Dendritic cell treated with granulocyte-macrophage colony-stimulating factor and Interleukin-4, amounts not matched to agents 40 ng/mL and 50 ng/mL, for 4 days (primary cell): ENCODE results near the gene PDE9A.

ENCODE experiments used
- H3K27ac Mint-ChIP-seq: one replicate; pipeline ENCODE4 v1.8.0; 2022; ENCODE audit warnings: mild to moderate bottlenecking, mixed read lengths
- H3K27me3 Mint-ChIP-seq: one replicate; pipeline ENCODE4 v1.8.0; 2022; ENCODE audit warnings: mild to moderate bottlenecking, mixed read lengths
- H3K36me3 Mint-ChIP-seq: one replicate; pipeline ENCODE4 v1.8.0; 2022; ENCODE audit warnings: low read depth, mixed read lengths
- H3K4me1 Mint-ChIP-seq: one replicate; pipeline ENCODE4 v1.8.0; 2022; ENCODE audit warnings: low read depth, mixed read lengths
- H3K4me3 Mint-ChIP-seq: one replicate; pipeline ENCODE4 v1.8.0; 2022; ENCODE audit warnings: mild to moderate bottlenecking, moderate library complexity, mixed read lengths
- H3K9me3 Mint-ChIP-seq: one replicate; pipeline ENCODE4 v1.8.0; 2022; ENCODE audit warnings: mixed read lengths
- intact Hi-C: fragments of 100-400 bp; cut with micrococcal nuclease; formaldehyde crosslinking; loops from one replicate; pipeline ENCODE4 v1.15.0; 2022

The PDE9A gene

DNA sequence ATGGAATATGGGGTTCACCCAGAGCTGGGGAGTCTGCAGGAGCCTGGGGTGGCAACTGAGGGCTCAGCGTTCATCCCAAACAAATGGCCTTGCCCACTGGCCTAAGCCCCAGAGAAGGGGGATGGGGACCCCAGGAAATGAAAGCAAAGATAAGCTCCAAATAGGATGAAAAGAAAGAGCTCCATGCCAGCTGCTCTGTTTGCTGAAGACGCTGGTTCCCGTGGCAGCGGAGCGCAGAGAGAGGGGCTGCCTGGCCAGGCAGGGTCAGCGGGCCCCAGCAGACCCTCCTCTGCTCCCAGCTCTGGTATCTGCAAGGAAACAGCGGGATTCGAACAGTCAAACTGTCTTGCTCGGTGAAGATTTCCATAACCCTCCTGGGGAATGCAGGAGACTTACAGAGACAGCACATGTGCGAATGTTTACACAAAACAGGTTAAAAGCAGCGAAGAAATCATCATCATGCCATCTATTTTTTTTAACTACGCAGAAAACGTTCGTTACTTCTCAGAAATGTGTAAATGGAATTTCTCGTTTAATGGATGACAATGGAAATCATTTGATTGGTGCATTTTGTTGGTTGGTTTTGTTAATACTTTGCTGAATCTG, 94.4 kb downstream of the PDE9A start:
- Mint-ChIP-seq H3K9me3 (no peaks in the 10 kb centered on the region), H3K27ac (peak overlapping the region; percentile 78), H3K27me3 (no peaks in the 10 kb centered on the region), H3K36me3 (no peaks in the 10 kb centered on the region), H3K4me3 (no peak overlapping the region), H3K4me1 (peaks cover 23% of the 10 kb centered on the region)
- intact Hi-C loops = no loop called here

DNA sequence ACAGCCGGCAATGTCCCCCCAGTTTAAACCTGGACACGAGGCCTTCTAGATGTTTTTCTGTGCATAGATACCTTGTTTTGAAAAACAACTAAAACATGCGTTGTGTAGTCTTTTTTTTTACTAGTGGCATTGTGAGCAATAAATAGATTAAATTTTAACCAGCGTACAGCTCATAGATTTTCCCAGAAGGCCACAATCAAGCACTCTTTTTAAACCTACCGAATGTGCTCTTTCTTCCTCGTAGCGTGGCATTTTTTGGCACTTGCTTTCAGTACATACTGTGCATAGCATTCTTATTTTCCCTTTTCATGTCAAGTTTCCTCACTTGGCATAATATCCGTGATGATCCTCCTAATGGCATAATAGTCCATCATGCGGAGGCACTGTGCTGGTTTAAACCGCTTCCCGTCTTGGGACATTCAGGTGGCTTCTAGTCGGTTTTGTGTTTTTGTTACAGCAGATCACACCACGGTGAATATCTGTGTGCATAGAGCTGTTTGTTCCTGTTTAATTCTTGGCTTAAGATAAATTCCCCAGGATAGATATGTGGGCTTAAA, 95.3 kb downstream of the PDE9A start:
- Mint-ChIP-seq H3K27me3 (no peaks in the 10 kb centered on the region), H3K27ac (no peak overlapping the region), H3K9me3 (no peaks in the 10 kb centered on the region), H3K36me3 (no peaks in the 10 kb centered on the region), H3K4me1 (peaks cover 23% of the 10 kb centered on the region), H3K4me3 (no peak overlapping the region)
- intact Hi-C loops = no loop called here

DNA sequence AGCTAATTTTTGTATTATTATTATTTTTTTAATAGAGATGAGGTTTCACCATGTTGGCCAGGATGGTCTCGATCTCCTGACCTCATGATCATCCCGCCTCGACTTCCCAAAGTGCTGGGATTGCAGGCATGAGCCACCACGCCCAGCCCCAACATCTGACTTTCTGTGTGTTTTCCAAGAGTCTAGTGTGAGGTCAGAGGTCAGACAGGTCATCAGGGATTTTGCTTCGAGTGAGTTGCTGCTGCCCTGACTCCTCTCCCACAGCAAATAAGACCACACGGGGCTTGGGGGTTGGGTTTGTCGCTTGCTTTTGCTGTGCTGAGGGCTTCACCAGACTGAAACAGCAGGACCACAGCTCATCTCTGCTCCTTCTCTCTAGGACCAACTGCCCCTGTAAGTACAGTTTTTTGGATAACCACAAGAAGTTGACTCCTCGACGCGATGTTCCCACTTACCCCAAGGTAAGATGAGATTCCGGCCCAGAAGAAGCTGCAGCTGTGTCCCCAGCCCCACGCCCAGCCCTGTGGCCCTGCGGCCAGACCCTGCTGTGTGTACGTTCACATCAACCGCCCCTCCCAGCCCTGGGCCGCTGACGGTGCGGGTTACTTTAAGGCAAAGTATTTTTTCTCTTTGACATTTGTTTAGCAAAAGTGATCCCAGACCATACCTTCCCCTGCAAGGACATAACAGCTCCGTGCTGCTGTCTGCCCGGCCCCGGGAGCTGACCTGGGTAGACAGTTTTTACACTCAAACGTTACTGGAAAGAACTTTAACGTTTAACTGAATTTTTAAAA, 97.5 kb downstream of the PDE9A start:
- H3K4me3 Mint-ChIP-seq = no peak overlapping the region
- H3K36me3 Mint-ChIP-seq = no peaks in the 10 kb centered on the region
- no peak overlapping the region for H3K27ac Mint-ChIP-seq
- H3K9me3 Mint-ChIP-seq = no peaks in the 10 kb centered on the region
- H3K27me3 Mint-ChIP-seq = no peaks in the 10 kb centered on the region
- intact Hi-C loops = no loop called here
- peaks cover 18% of the 10 kb centered on the region for H3K4me1 Mint-ChIP-seq

DNA sequence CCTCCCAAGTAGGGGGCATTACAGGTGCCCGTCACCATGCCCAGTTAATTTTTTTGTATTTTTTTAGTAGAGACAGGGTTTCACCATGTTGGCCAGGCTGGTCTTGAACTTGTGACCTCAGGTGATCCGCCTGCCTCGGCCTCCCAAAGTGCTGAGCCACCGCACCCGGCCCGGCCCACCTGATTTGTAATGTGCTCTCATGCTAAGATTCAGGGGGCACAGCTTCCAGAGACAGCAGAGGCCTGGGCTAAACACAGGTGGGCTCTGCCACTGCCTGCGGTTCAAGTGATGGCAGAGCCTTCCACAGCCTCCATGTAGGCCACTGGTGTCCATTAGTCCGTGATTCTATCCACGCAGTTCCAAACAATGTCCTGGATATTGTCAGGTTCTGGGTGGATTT, 98.4 kb downstream of the PDE9A start:
- Mint-ChIP-seq H3K27me3 (no peaks in the 10 kb centered on the region), H3K4me1 (peaks cover 9% of the 10 kb centered on the region), H3K4me3 (no peak overlapping the region), H3K27ac (no peak overlapping the region), H3K9me3 (no peaks in the 10 kb centered on the region), H3K36me3 (no peaks in the 10 kb centered on the region)
- intact Hi-C loops = no loop called here

DNA sequence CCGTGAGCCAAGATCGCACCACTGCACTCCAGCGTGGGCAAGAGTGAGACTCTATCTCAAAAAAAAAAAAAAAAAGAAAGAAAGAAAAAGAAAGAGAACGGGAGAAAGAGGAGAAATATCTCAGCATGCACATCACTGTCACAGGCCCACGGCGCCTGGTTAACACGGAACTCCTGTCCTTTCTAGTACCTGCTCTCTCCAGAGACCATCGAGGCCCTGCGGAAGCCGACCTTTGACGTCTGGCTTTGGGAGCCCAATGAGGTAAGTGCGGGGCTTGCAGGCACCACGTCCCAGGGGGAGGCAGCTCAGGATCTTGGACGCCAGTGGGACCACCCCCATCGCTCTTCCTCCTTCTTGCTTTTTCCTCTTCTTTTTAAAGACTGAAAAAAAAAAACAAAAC, 100.4 kb downstream of the PDE9A start:
- intact Hi-C loops = no loop called here
- Mint-ChIP-seq H3K27ac (no peak overlapping the region), H3K4me3 (no peak overlapping the region), H3K4me1 (no peaks in the 10 kb centered on the region), H3K9me3 (no peaks in the 10 kb centered on the region), H3K27me3 (no peaks in the 10 kb centered on the region), H3K36me3 (no peaks in the 10 kb centered on the region)

DNA sequence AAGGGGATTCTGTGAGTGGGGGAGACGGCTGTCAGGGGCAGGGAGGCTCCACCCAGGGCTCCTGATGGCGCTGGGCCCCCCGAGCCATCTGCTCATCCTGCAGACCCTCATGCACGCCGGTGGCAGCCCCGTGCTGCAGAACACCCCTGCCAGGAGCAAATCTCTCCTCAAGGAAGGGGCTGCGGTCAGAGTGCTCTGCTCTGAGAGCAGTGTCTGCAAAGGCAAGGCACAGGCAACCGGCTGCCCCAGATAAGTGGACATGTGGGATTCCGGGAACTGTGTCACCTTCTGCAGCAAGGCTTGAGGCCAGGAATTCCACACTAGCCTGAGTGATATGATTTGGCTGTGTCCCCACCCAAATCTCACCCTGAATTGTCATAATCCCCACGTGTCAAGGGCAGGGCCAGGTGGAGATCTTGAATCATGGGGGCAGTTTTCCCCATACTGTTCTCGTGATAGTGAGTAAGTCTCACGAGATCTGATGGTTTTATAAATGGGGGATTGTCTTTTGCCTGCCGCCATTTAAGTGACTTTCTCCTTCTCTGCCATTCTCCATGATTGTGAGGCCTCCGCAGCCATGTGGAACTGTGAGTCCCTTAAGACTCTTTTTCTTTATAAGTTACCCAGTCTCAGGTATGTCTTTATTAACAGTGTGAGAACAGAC, 101.0 kb downstream of the PDE9A start:
- Mint-ChIP-seq H3K27me3 (peaks cover 1% of the 10 kb centered on the region), H3K27ac (no peak overlapping the region), H3K4me3 (no peak overlapping the region), H3K36me3 (no peaks in the 10 kb centered on the region), H3K9me3 (no peaks in the 10 kb centered on the region), H3K4me1 (no peaks in the 10 kb centered on the region)
- intact Hi-C loops = no loop called here

DNA sequence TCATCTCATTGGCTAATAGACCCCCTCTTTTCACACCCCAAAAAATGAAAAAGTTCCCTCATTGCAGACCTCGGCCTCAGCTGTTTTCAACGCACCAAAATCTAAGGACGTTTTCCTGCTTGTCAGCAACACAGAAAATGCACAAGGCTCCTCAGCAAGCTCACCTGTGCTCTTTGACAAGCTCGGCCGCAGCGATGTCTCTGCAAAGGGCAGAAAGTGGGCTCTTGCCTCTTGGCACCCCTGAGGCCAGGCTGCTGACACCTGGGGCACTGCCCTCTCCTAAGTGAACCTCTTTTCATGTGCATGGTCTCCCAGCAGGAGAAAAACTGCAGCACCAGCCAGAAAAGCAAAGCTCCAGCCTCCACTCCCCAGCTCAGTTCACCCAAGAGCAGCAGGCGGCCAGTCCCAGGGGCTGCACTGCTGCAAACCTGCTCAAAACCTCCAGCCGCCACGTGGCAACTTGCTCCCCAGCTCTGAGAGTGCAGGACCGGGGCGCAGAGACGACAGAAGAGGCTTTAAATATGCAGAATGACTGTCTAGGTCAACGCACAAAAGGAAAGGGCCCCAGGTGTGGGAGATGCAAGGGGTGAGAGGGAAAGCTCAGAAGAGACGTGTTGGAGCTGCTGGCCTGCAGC, 101.7 kb downstream of the PDE9A start:
- Mint-ChIP-seq H3K36me3 (no peaks in the 10 kb centered on the region), H3K9me3 (no peaks in the 10 kb centered on the region), H3K27ac (no peak overlapping the region), H3K4me3 (no peak overlapping the region), H3K27me3 (peaks cover 1% of the 10 kb centered on the region), H3K4me1 (no peaks in the 10 kb centered on the region)
- intact Hi-C loops = no loop called here

DNA sequence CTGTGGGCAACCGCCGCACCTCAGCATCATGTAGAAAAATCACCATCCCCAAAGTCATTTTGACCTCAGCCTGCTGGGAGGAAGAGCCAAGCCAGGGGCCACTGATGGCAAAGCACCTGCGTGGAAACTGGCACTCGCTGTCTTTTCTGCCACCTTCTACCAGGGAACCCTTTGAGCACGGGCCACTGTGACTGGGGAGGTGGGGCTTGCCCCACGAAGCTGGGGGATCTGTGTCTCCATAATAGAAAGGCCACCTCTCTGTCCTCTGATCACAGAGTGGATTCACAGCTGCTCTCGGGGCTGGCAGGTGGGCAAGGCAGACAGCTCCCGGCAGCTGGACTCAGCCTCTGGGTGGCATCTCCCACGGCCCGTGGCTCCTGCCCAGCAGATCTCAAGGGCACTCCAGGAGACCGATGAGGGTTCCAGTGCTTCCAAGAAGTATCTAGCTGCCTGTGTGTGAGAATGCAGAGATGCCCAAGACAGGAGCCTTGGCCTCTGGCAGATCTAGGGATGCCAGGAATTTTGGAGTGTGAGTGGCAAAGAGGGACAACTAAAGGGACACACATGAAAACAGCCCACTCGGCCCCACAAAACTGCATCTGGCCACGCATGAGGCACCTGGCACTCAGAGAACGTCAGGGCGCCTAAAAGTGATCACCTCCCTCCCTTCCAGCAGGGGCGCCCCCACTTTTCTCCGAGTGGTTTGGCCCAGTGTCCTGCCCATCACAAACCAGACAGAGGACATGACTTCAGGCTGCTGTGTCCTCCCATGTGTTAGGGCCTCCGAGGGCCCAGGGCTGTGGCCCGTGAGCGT, 102.6 kb downstream of the PDE9A start:
- no peak overlapping the region for H3K4me3 Mint-ChIP-seq
- no peaks in the 10 kb centered on the region for H3K9me3 Mint-ChIP-seq
- H3K27me3 Mint-ChIP-seq = peaks cover 1% of the 10 kb centered on the region
- intact Hi-C loops = no loop called here
- H3K27ac Mint-ChIP-seq = no peak overlapping the region
- no peaks in the 10 kb centered on the region for H3K4me1 Mint-ChIP-seq
- H3K36me3 Mint-ChIP-seq = no peaks in the 10 kb centered on the region

DNA sequence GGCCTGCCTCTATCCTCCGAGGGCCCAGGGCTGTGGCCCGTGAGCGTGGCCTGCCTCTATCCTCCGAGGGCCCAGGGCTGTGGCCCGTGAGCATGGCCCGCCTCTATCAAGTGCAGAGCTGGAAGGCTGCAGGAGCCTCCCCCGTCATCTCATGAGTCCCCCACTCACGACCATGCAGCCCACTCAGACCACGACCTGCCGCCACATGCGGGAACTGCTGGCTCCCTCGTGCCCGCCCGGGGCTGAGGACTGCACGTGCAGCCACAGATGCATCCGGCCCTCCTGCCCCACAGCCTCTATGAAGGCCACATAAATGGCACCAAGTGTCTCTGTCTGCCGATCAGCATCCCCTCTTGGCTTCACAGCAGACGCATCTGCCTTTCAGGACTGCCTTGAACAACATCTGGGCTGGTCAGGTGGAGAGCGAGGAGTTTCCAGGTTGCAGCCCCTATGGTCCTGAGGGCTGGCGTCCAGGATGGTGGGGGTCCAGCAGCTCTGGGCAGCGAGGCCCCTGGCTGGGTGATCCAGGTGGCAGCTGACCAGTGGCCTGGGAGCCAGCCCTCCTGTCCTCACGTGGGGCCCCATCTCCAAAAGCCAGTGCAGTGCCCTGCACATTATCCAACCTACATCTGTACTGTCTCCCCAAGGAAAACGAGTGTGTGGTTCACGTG, 103.3 kb downstream of the PDE9A start:
- no peaks in the 10 kb centered on the region for H3K36me3 Mint-ChIP-seq
- H3K27me3 Mint-ChIP-seq = peaks cover 1% of the 10 kb centered on the region
- intact Hi-C loops = no loop called here
- no peak overlapping the region for H3K27ac Mint-ChIP-seq
- no peaks in the 10 kb centered on the region for H3K9me3 Mint-ChIP-seq
- no peak overlapping the region for H3K4me3 Mint-ChIP-seq
- peaks cover under 1% of the 10 kb centered on the region for H3K4me1 Mint-ChIP-seq

DNA sequence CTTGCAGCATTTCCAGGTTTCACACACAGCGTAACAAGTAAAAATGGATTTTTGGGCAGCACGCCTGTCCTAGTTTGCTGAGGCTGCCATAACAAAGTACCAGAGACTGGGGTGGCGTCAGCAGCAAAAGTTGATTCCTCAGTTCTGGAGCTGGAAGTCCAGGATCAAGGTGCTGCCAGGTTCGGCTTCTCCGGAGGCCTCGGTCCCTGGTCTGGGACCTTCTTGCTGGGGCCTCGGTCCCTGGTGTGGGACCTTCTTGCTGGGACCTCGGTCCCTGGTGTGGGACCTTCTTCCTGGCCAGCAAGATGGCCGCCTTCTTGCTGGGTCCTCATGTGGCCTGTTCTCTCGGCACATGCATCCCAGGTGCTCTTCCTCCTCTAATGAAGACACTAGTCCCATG, 104.0 kb downstream of the PDE9A start:
- Mint-ChIP-seq H3K9me3 (no peaks in the 10 kb centered on the region), H3K4me1 (peaks cover 6% of the 10 kb centered on the region), H3K4me3 (no peak overlapping the region), H3K36me3 (no peaks in the 10 kb centered on the region), H3K27ac (no peak overlapping the region), H3K27me3 (peaks cover 1% of the 10 kb centered on the region)
- intact Hi-C loops = no loop called here

DNA sequence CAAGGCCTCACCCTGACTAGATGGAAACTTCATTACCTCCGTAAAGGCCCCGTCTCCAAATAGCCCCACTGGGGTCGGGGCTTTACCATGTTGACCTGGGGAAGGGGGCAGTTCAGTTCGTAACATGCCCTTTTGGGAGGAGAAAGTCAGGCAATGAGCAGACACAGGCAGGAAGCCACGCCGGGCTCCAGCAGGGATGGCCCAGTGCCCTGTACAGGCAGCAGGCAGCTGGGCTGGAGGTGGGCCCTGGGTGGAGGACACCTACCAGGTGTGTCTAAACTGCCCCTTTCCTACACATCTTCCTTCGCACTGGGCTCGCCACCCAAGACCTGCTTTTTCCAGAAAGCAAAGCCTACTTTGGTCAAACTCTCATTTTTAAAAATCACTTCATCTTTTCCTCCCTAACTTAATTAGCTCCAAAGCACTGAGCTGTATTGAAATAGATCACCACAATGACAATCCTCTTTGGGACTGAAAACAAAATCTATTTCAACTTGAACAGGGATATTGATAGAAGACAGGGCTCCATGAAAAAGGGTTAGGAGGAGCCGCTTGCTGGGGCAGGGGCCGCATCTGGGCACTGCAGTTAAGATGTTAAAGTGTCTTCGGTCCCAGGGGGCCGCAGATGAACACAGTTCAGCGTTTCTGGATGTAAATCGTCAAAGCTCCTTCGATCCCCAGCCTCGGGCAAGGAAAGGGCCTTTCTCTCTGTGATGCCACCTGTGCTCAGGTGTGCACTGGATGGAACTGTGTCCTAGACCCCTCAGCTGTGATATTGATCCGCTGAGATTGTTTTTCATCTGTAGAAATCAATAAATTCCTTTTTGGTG, 104.6 kb downstream of the PDE9A start:
- intact Hi-C loops = no loop called here
- Mint-ChIP-seq H3K9me3 (no peaks in the 10 kb centered on the region), H3K27ac (no peak overlapping the region), H3K4me3 (no peak overlapping the region), H3K4me1 (peaks cover 6% of the 10 kb centered on the region), H3K27me3 (peaks cover 1% of the 10 kb centered on the region), H3K36me3 (no peaks in the 10 kb centered on the region)

DNA sequence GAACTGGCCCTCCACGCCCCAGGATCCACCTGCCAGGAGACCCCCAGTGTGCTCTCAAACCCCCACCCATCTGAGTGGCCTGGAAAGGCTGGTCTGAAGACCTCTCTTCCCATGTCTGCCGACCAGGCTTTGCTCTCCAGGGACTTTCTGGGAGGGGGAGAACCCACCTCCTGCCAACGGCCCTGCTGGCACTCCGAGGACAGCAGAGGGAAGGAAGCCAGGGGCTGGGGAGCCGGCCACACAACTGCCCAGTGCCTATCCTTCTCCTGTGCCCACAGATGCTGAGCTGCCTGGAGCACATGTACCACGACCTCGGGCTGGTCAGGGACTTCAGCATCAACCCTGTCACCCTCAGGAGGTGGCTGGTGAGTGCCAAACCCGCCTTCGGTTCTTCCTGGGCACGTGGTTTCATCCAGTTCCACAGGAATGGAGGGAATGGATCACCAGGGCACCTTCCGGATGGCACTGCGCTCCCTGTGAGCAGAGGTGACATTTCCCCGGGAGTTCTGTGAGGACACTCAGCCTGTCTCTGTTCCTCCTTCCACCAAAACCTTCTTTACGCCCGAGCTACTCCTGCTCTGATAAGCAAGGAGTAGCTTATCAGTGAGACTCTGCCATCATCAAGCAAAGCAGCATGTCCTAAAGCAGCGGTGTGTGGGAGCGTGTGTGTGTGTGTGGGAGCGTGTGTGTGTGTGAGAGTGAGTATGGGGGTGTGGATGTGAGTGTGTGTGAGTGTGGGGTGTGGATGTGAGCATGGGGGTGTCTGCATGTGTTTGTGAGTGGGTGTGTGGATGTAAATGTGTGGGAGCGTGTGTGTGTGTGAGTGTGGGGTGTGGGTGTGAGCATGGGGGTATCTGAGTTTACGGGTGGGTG, 105.5 kb downstream of the PDE9A start:
- H3K4me1 Mint-ChIP-seq = peaks cover 14% of the 10 kb centered on the region
- H3K36me3 Mint-ChIP-seq = no peaks in the 10 kb centered on the region
- H3K27me3 Mint-ChIP-seq = peaks cover 1% of the 10 kb centered on the region
- intact Hi-C loops = no loop called here
- H3K27ac Mint-ChIP-seq = no peak overlapping the region
- H3K9me3 Mint-ChIP-seq = no peaks in the 10 kb centered on the region
- H3K4me3 Mint-ChIP-seq = no peak overlapping the region
